Ascending aorta (tissue), 2 donors: Measurements from ENCODE around the gene AKAP9. TPM values are rescaled to one million over a fixed set of nuclear protein-coding genes. Genes with fewer than 3 reads are reported as not detected.
"Not testable (repeated sequence)": the region's sequence is repeated elsewhere in the genome, so short reads cannot be mapped to it uniquely, and the experiment has no call there.

Experiments used
- DNase-seq, 2 donors: peaks; one replicate each; pipeline ENCODE4 v3.0.0-alpha.2; 2019; ENCODE audit warnings: low spot score in 2 of 2
- H3K27ac ChIP-seq, 2 donors: fragments of 200-600 bp; sonication (generic); one replicate each; pipeline ENCODE4 v1.5.1; 2016 to 2017; ENCODE audit warnings: mild to moderate bottlenecking in 1 of 2
- H3K27me3 ChIP-seq: fragments of 200-600 bp; sonication (generic); one replicate; pipeline ENCODE4 v1.5.1; 2017
- H3K36me3 ChIP-seq, 2 donors: fragments of 200-600 bp; sonication (generic); one replicate each; pipeline ENCODE4 v1.5.1; 2016
- H3K4me1 ChIP-seq, 2 donors: fragments of 200-600 bp; sonication (generic); one replicate each; pipeline ENCODE4 v1.5.1; 2016 to 2017; ENCODE audit warnings: mild to moderate bottlenecking in 1 of 2
- H3K4me3 ChIP-seq, 2 donors: fragments of 200-600 bp; sonication (generic); one replicate each; pipeline ENCODE4 v1.5.1; 2016 to 2017; ENCODE audit warnings: mild to moderate bottlenecking in 1 of 2
- H3K9me3 ChIP-seq, 2 donors: fragments of 200-600 bp; sonication (generic); one replicate each; pipeline ENCODE4 v1.5.1; 2016
- CTCF ChIP-seq, 3 experiments: fragments of 200-600 bp in 2 of 3; fragments of 450-650 bp in 1 of 3; sonication (generic) in 2 of 3; IDR thresholded peaks; one replicate each; pipeline ENCODE4 v1.5.1; 2016 to 2019; ENCODE audit warnings: antibody characterized with exemption in 3 of 3, mild to moderate bottlenecking in 1 of 3, moderate library complexity in 1 of 3
- intact Hi-C: fragments of 100-400 bp; cut with DNase I; formaldehyde crosslinking; loops from one replicate; pipeline ENCODE4 v1.15.1; 2023
- total RNA-seq: library from RNA; depleted of rRNA; stranded (reverse); fragments of >200 nt; gene quantifications from one replicate; pipeline ENCODE4 v1.1.0, GENCODE V29; 2016

AKAP9 gene
- total RNA-seq, 1 donor from 2014 or later, result 14.4 TPM

DNA sequence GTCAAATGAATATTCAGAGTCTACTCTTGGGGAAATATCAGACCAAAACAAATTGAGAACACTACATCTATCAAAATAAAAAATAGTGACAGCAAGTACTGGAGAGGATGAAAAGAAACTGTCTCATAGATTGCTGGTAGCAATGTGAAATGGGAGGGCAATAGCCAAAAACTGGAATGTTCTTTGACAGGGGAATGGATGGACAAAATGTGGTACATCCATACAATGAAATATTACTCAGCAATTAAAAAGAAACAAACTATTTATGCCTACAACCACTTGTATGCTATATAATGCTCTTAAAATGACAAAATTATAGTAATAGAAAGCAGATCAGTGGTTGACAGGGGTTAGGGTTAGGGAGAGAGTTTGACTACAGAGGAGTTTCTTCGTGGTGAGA lies 147.6 kb downstream of the AKAP9 start:
- TF ChIP-seq CTCF (IDR thresholded peaks at IDR 0.05), result no peak
- H3K4me1 ChIP-seq, result no peaks in the 10 kb centered on the region
- peaks cover 53 to 82% of the 10 kb centered on the region in 2 donors for H3K36me3 ChIP-seq
- H3K9me3 ChIP-seq, result no peaks in the 10 kb centered on the region
- H3K27ac ChIP-seq, result no peak overlapping the region
- H3K4me3 ChIP-seq, result no peak overlapping the region
- intact Hi-C loops, result no loop called here
- DNase-seq, result no peak
- no peaks in the 10 kb centered on the region for H3K27me3 ChIP-seq

DNA sequence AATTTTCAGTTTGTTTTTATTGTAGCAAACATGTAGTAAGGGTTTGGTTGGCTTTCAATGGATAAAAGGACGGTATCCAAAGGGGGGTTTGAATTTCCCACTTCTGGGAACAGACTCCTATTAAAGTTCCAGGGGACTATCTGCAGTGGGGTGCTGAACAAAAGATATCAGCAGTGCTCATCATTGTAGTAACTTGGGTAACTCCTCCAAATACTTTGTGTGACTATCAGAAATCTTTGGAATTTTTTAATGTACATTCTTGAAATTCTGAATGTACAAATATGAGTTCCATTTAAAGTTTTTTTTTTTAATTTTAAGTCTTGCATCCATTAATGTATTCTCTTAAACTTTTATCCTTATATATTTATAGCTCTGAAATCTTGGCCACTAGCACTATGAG lies 151.5 kb downstream of the AKAP9 start:
- no peak for DNase-seq
- H3K4me1 ChIP-seq, result no peaks in the 10 kb centered on the region
- no peaks in the 10 kb centered on the region for H3K9me3 ChIP-seq
- H3K4me3 ChIP-seq, result no peak overlapping the region
- peaks cover 38 to 77% of the 10 kb centered on the region in 2 donors for H3K36me3 ChIP-seq
- H3K27me3 ChIP-seq, result no peaks in the 10 kb centered on the region
- H3K27ac ChIP-seq, result no peak overlapping the region
- TF ChIP-seq CTCF (IDR thresholded peaks at IDR 0.05), result no peak
- intact Hi-C loops, result no loop called here

DNA sequence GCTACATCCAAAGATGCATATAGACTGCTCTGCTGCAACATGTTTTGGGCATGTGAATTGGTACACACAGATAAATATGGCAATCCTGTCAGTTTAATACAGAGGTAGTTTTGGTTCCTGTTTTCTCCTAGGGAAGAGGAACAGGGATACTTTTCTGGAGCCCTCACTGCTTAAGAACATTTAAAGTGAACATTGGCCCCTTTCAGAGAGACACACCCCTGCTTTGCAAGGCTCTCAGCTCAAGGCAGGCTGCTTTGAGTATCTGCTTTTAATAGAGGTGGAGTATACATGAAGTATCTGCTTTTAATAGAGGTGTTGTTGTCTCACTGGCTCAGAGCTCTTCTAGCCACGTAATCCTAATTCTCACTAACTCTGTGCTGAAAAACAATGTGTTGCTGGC lies 154.7 kb downstream of the AKAP9 start:
- Histone ChIP-seq H3K9me3 (no peaks in the 10 kb centered on the region), H3K27me3 (no peaks in the 10 kb centered on the region), H3K36me3 (peaks cover 28 to 81% of the 10 kb centered on the region in 2 donors), H3K4me1 (no peaks in the 10 kb centered on the region), H3K27ac (no peak overlapping the region), H3K4me3 (no peak overlapping the region)
- intact Hi-C loops, result no loop called here
- no peak for DNase-seq
- TF ChIP-seq CTCF (IDR thresholded peaks at IDR 0.05), result no peak

GRCh38 chr7:92100534-92100933 lies 159.9 kb downstream of the AKAP9 start:
- no peak for TF ChIP-seq CTCF (IDR thresholded peaks at IDR 0.05)

DNA sequence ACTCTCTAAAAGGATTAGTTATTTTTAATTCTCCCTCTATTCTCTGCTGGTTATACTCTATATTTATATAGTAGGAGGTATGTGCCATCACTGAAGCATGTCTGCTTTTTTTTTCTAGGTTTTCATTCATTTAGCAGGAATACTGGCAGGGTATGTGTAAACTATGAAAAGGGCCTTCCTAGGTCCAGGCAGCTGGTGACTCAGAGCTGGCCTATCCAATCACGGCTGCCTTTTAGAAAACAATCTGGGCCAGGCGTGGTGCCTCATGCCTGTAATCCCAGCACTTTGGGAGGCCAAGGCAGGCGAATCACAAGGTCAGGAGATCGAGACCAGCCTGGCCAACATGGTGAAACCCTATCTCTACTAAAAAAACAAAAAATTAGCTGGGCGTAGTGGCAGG lies 162.2 kb downstream of the AKAP9 start:
- H3K9me3 ChIP-seq, H3K4me3 ChIP-seq, intact Hi-C loops, H3K4me1 ChIP-seq, H3K27ac ChIP-seq, H3K27me3 ChIP-seq, DNase-seq: not testable (repeated sequence)
- peaks cover 39 to 88% of the 10 kb centered on the region in 2 donors for H3K36me3 ChIP-seq

More at GRCh38 chr7:92100534-92100933, 159.9 kb downstream of the AKAP9 start:
- no peak for DNase-seq
- Histone ChIP-seq H3K27me3 (no peaks in the 10 kb centered on the region), H3K4me1 (no peaks in the 10 kb centered on the region), H3K36me3 (peaks cover 41 to 86% of the 10 kb centered on the region in 2 donors), H3K9me3 (no peaks in the 10 kb centered on the region), H3K27ac (no peak overlapping the region), H3K4me3 (no peak overlapping the region)
- intact Hi-C loops, result no loop called here

DNA sequence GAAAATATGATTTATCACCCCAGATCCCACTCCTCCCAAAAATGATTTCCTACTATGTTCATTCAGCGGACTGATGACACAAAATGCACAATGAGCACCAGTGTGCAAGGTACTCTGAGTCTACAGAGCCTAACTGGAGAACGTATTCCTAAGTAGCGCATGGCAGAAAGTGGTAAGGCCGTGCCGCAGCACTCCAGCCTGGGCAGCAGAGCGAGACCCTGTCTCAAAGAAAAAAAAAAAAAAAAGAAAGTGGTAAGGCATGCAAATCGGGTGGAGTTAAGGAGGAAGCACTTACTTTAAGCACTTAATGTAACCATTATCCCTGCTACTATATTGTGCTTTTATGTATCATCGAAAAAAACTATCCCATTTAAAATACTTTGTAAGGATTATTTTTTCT lies 168.2 kb downstream of the AKAP9 start:
- Histone ChIP-seq H3K9me3 (no peaks in the 10 kb centered on the region), H3K36me3 (peaks cover 21 to 68% of the 10 kb centered on the region in 2 donors), H3K27ac (no peak overlapping the region), H3K27me3 (no peaks in the 10 kb centered on the region), H3K4me3 (no peak overlapping the region), H3K4me1 (no peaks in the 10 kb centered on the region)
- no peak for DNase-seq
- no peak for TF ChIP-seq CTCF (IDR thresholded peaks at IDR 0.05)
- intact Hi-C loops, result no loop called here
